ENCODE results near the gene NRP2.

GRCh38 chr2:205685314-205686055, 3.2 kb downstream of the NRP2 start:
- TF ChIP-seq GATA3 (IDR thresholded peaks at IDR 0.05; ENCODE audit: low read depth, low read length) = no peak
- TF ChIP-seq GATA2 (IDR thresholded peaks at IDR 0.05; ENCODE audit: low read depth, low read length) = no peak; the same call in 1 of the 2 replicates
